Panc1 (cell line): Measurements from ENCODE around the gene FBXW7. TPM values are rescaled to one million over a fixed set of nuclear protein-coding genes. Genes with fewer than 3 reads are reported as not detected.

Source experiments
- ATAC-seq: fragments of 200-7000 bp; cut with Tn5 transposase; 2 replicates; pipeline ENCODE4 v1.9.1; 2020; ENCODE audit warnings: mild to moderate bottlenecking, moderate library complexity
- BruUV-seq: library from RNA; stranded (reverse); fragments of 400-500 nt; replicated peaks from 2 replicates; lab custom pipeline; 2021; lab: Mats Ljungman, UMichigan
- CTCF ChIA-PET: fragments of 300-600 bp; sonication (Branson Sonifier 250); formaldehyde crosslinking; loops from one replicate; lab custom pipeline; 2022; ENCODE audit warnings: antibody characterized with exemption; lab: Charles Lee
- POLR2A ChIA-PET: fragments of 300-600 bp; sonication (Branson Sonifier 250); formaldehyde crosslinking; loops from one replicate; lab custom pipeline; 2022; ENCODE audit warnings: antibody characterized with exemption; lab: Charles Lee
- DNase-seq: peaks from one replicate; pipeline ENCODE4 v3.0.0-alpha.2; 2010; ENCODE audit warnings: low read depth, low spot score
- H3K27ac ChIP-seq: 2 replicates; pipeline ENCODE4 v1.5.1; 2011; ENCODE audit warnings: mild to moderate bottlenecking, low read length, inconsistent platforms
- H3K27me3 ChIP-seq: fragments of 200-500 bp; sonication (Bioruptor generic); 2 replicates; pipeline ENCODE4 v1.6.0; 2014; ENCODE audit warnings: low read length, inconsistent platforms; ENCODE audit not compliant: control insufficient read depth, insufficient read depth
- H3K36me3 ChIP-seq: fragments of 200-500 bp; sonication (Bioruptor generic); 2 replicates; pipeline ENCODE4 v1.5.1; 2014; ENCODE audit warnings: inconsistent platforms, mild to moderate bottlenecking, low read length, moderate library complexity; ENCODE audit not compliant: control insufficient read depth, insufficient read depth
- H3K4me1 ChIP-seq: 2 replicates; pipeline ENCODE4 v1.5.1; 2011; ENCODE audit warnings: inconsistent platforms, mild to moderate bottlenecking, low read length, moderate library complexity; ENCODE audit not compliant: control insufficient read depth, insufficient read depth
- H3K4me3 ChIP-seq, 2 experiments: 2 replicates each; pipeline ENCODE4 v1.5.1; 2011 to 2012; ENCODE audit warnings: low read depth in 2 of 2, low read length in 2 of 2, mild to moderate bottlenecking in 2 of 2, inconsistent platforms in 1 of 2, moderate library complexity in 1 of 2
- H3K9me3 ChIP-seq: fragments of 200-500 bp; sonication (Bioruptor generic); 2 replicates; pipeline ENCODE4 v1.5.1; 2014; ENCODE audit warnings: low read depth, mild to moderate bottlenecking, inconsistent platforms, low read length, moderate library complexity; ENCODE audit not compliant: control insufficient read depth, insufficient read depth
- POLR2AphosphoS5 ChIP-seq: IDR thresholded peaks from 2 replicates; pipeline ENCODE4 v1.6.1; 2012; ENCODE audit warnings: mild to moderate bottlenecking, low read depth, low read length, moderate library complexity
- SIN3A ChIP-seq: IDR thresholded peaks from 2 replicates; pipeline ENCODE4 v1.6.1; 2012; ENCODE audit warnings: low read depth, mild to moderate bottlenecking, low read length, moderate library complexity, borderline replicate concordance; ENCODE audit not compliant: insufficient read depth
- TCF7L2 ChIP-seq: IDR thresholded peaks from 2 replicates; pipeline ENCODE4 v1.6.1; 2011; ENCODE audit warnings: mild to moderate bottlenecking, low read depth, low read length, inconsistent platforms
- in situ Hi-C: cut with HindIII; loops from 2 replicates; pipeline ENCODE4 v1.10.0; 2016; ENCODE audit warnings: low sequenced_read_pairs, low pct_unique_long_range_greater_than_20kb
- intact Hi-C: fragments of 100-400 bp; cut with micrococcal nuclease; formaldehyde crosslinking; loops from one replicate; pipeline ENCODE4 v1.10.0; 2022; ENCODE audit not compliant: unreplicated experiment
- total RNA-seq: library from RNA; stranded (reverse); gene quantifications from one replicate; pipeline ENCODE4 v1.2.1, GENCODE V29; 2021; ENCODE audit not compliant: unreplicated experiment
- TF ChIP-seq, protein P1 (sequence below), 2 experiments: IDR thresholded peaks; 2 replicates each; pipeline ENCODE4 v1.6.1; 2011 to 2012; ENCODE audit warnings: low read depth in 2 of 2, control low read depth in 1 of 2, low read length in 1 of 2, mild to moderate bottlenecking in 1 of 2, moderate library complexity in 1 of 2; ENCODE audit not compliant: insufficient read depth in 1 of 2
- TF ChIP-seq, protein P2 (sequence below): fragments of 450-650 bp; IDR thresholded peaks from 2 replicates; pipeline ENCODE4 v1.5.1; 2017; ENCODE audit warnings: mild to moderate bottlenecking

The FBXW7 gene
- total RNA-seq, 1 experiment from 2014 or later, result 16.2 TPM

DNA sequence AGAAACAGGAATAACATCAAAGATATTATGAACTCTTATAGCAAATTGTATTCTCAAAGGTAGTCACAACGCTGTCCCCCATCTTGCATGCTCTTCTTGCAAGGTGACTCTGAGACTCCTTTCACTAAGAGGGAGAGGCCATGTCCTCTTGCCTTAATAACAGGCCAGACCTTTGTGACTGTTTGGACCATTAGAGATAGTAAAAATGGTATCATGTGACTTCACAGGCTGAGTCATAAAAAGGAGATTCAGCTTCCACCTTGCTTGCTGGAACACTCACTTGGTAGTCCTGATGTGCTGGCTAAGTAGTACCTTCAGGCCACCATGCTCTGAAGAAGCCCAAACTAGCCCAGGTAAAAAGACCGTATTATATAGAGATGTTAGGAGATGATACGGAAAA lies 143.8 kb downstream of the FBXW7 start:
- intact Hi-C loops, result no loop called here
- DNase-seq (no peak), ATAC-seq (no peak)
- H3K4me3 ChIP-seq, result no peak overlapping the region
- H3K9me3 ChIP-seq, result no peaks in the 10 kb centered on the region
- no TSS peak for BruUV-seq
- H3K27ac ChIP-seq, result no peak overlapping the region
- TF ChIP-seq, protein P1, sequence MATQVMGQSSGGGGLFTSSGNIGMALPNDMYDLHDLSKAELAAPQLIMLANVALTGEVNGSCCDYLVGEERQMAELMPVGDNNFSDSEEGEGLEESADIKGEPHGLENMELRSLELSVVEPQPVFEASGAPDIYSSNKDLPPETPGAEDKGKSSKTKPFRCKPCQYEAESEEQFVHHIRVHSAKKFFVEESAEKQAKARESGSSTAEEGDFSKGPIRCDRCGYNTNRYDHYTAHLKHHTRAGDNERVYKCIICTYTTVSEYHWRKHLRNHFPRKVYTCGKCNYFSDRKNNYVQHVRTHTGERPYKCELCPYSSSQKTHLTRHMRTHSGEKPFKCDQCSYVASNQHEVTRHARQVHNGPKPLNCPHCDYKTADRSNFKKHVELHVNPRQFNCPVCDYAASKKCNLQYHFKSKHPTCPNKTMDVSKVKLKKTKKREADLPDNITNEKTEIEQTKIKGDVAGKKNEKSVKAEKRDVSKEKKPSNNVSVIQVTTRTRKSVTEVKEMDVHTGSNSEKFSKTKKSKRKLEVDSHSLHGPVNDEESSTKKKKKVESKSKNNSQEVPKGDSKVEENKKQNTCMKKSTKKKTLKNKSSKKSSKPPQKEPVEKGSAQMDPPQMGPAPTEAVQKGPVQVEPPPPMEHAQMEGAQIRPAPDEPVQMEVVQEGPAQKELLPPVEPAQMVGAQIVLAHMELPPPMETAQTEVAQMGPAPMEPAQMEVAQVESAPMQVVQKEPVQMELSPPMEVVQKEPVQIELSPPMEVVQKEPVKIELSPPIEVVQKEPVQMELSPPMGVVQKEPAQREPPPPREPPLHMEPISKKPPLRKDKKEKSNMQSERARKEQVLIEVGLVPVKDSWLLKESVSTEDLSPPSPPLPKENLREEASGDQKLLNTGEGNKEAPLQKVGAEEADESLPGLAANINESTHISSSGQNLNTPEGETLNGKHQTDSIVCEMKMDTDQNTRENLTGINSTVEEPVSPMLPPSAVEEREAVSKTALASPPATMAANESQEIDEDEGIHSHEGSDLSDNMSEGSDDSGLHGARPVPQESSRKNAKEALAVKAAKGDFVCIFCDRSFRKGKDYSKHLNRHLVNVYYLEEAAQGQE (IDR thresholded peaks at IDR 0.05; ENCODE audit: insufficient read depth in 1 of 2, low read depth in 2 of 2, low read length in 1 of 2), result no peak
- TF ChIP-seq SIN3A, result no peak
- TF ChIP-seq POLR2AphosphoS5, result no peak
- TF ChIP-seq, protein P2, sequence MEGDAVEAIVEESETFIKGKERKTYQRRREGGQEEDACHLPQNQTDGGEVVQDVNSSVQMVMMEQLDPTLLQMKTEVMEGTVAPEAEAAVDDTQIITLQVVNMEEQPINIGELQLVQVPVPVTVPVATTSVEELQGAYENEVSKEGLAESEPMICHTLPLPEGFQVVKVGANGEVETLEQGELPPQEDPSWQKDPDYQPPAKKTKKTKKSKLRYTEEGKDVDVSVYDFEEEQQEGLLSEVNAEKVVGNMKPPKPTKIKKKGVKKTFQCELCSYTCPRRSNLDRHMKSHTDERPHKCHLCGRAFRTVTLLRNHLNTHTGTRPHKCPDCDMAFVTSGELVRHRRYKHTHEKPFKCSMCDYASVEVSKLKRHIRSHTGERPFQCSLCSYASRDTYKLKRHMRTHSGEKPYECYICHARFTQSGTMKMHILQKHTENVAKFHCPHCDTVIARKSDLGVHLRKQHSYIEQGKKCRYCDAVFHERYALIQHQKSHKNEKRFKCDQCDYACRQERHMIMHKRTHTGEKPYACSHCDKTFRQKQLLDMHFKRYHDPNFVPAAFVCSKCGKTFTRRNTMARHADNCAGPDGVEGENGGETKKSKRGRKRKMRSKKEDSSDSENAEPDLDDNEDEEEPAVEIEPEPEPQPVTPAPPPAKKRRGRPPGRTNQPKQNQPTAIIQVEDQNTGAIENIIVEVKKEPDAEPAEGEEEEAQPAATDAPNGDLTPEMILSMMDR, result no peak
- no peak for TF ChIP-seq TCF7L2
- CTCF ChIA-PET, result no interaction called here
- POLR2A ChIA-PET, result no interaction called here
- H3K36me3 ChIP-seq, result no peaks in the 10 kb centered on the region
- no peaks in the 10 kb centered on the region for H3K27me3 ChIP-seq
- in situ Hi-C loops, result no loop called here
- H3K4me1 ChIP-seq, result no peaks in the 10 kb centered on the region

DNA sequence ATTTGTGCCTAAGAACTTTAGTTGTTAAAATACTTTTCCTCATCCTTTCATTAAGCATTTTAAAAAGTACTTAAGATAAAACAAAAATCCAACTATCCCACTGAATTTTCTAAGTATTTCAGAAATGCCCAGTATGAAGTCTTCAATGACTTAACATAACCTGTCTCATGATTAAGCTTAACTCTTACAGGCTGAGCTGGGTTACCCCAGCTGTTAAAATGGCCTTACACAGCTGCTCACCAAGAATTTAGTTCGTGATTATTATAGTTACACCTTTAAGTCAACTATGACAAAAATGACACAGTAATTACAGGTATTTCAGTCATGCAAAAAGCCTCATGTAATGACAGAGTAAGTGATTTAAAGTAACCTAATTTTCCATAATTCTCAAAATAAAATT lies 145.7 kb downstream of the FBXW7 start:
- ATAC-seq (no peak), DNase-seq (no peak)
- H3K4me1 ChIP-seq, result no peaks in the 10 kb centered on the region
- no peaks in the 10 kb centered on the region for H3K27me3 ChIP-seq
- POLR2A ChIA-PET, result no interaction called here
- in situ Hi-C loops, result no loop called here
- no peak overlapping the region for H3K4me3 ChIP-seq
- no peaks in the 10 kb centered on the region for H3K36me3 ChIP-seq
- CTCF ChIA-PET, result no interaction called here
- no peak overlapping the region for H3K27ac ChIP-seq
- no peaks in the 10 kb centered on the region for H3K9me3 ChIP-seq
- TF ChIP-seq POLR2AphosphoS5, result no peak
- no peak for TF ChIP-seq TCF7L2
- intact Hi-C loops, result no loop called here
- BruUV-seq, result no TSS peak

DNA sequence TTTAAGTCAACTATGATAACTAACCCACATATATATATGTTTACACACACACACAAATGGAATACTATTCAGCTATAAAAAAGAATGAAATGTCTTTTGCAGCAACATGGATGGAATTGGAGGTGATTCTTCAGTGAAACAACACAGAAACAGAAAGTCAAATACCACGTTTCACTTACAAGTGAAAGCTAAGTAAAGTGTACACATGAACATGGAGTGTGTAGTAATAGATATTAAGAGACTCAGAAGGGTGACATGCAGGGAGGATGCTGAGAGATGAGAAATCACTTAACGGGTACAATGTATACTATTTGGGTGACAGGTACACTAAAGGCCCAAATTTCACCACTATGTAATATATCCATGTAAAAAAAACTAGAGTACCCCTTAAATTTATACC lies 146.5 kb downstream of the FBXW7 start:
- no peaks in the 10 kb centered on the region for H3K9me3 ChIP-seq
- DNase-seq (no peak), ATAC-seq (no peak)
- H3K4me1 ChIP-seq, result no peaks in the 10 kb centered on the region
- in situ Hi-C loops (no loop called here), intact Hi-C loops (no loop called here)
- H3K4me3 ChIP-seq, result no peak overlapping the region
- ChIA-PET POLR2A (no interaction called here), CTCF (no interaction called here)
- no peaks in the 10 kb centered on the region for H3K36me3 ChIP-seq
- no peaks in the 10 kb centered on the region for H3K27me3 ChIP-seq
- TF ChIP-seq TCF7L2, result no peak
- TF ChIP-seq SIN3A, result no peak
- TF ChIP-seq POLR2AphosphoS5, result no peak
- no peak overlapping the region for H3K27ac ChIP-seq
- no TSS peak for BruUV-seq
